ENCODE data around the gene TMEM242. TPM values are rescaled to one million over a fixed set of nuclear protein-coding genes. Genes with fewer than 3 reads are reported as not detected.

The TMEM242 gene
- polyA plus RNA-seq, 2 of the 4 experiments (the other 2 are of a cell fraction): 5.3 to 7.4 TPM

- no peaks in the 10 kb centered on the region for H3K4me1 ChIP-seq
- no peak for FAIRE-seq
- no peak overlapping the region for H3K4me2 ChIP-seq
- ChIA-PET POLR2A (no interaction called here), CTCF (no interaction called here)
- H3K9me3 ChIP-seq: no peaks in the 10 kb centered on the region
- no peak overlapping the region for H3K4me3 ChIP-seq
- no peak for TF ChIP-seq EP300 (IDR thresholded peaks at IDR 0.05)
- peak; percentile 32 for TF ChIP-seq MAFK (IDR thresholded peaks at IDR 0.05; ENCODE audit: partially characterized antibody)
- WGBS (ENCODE audit: missing lambda C conversion rate): 95% methylated on average over 5 of the region's 5 CpGs
- DNase-seq (ENCODE audit: low read depth in 1 of 2, low spot score in 1 of 2): no peak
- no peak overlapping the region for H3K27ac ChIP-seq
- no peak for ATAC-seq
Observed at GRCh38 chr6:157307661-157308060, 15.7 kb downstream of the TMEM242 start.

- ChIA-PET CTCF (no interaction called here), POLR2A (no interaction called here)
- WGBS (ENCODE audit: missing lambda C conversion rate): 86% methylated on average over 9 of the region's 9 CpGs
- TF ChIP-seq FOSL2 (IDR thresholded peaks at IDR 0.05): no peak
- no peak for TF ChIP-seq FOSL2 (CRISPR knock-in tag; IDR thresholded peaks at IDR 0.05)
- TF ChIP-seq NR3C1 (IDR thresholded peaks at IDR 0.05): no peak
- TF ChIP-seq POLR2AphosphoS2 (conservative IDR thresholded peaks at IDR 0.05; ENCODE audit: low read length): no peak
- TF ChIP-seq SMC3 (IDR thresholded peaks at IDR 0.05): no peak
- TF ChIP-seq EP300 (IDR thresholded peaks at IDR 0.05): no peak
- TF ChIP-seq EHF (CRISPR knock-in tag; IDR thresholded peaks at IDR 0.05): no peak
- TF ChIP-seq MAX (IDR thresholded peaks at IDR 0.05): no peak
- TF ChIP-seq KDM5A (IDR thresholded peaks at IDR 0.05): no peak
- no peak for TF ChIP-seq TP53 (CRISPR knock-in tag; IDR thresholded peaks at IDR 0.05)
- TF ChIP-seq, protein P1, sequence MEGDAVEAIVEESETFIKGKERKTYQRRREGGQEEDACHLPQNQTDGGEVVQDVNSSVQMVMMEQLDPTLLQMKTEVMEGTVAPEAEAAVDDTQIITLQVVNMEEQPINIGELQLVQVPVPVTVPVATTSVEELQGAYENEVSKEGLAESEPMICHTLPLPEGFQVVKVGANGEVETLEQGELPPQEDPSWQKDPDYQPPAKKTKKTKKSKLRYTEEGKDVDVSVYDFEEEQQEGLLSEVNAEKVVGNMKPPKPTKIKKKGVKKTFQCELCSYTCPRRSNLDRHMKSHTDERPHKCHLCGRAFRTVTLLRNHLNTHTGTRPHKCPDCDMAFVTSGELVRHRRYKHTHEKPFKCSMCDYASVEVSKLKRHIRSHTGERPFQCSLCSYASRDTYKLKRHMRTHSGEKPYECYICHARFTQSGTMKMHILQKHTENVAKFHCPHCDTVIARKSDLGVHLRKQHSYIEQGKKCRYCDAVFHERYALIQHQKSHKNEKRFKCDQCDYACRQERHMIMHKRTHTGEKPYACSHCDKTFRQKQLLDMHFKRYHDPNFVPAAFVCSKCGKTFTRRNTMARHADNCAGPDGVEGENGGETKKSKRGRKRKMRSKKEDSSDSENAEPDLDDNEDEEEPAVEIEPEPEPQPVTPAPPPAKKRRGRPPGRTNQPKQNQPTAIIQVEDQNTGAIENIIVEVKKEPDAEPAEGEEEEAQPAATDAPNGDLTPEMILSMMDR (IDR thresholded peaks at IDR 0.05): no peak
- TF ChIP-seq ZNF302 (CRISPR knock-in tag; IDR thresholded peaks at IDR 0.05): no peak
- TF ChIP-seq, protein P2, sequence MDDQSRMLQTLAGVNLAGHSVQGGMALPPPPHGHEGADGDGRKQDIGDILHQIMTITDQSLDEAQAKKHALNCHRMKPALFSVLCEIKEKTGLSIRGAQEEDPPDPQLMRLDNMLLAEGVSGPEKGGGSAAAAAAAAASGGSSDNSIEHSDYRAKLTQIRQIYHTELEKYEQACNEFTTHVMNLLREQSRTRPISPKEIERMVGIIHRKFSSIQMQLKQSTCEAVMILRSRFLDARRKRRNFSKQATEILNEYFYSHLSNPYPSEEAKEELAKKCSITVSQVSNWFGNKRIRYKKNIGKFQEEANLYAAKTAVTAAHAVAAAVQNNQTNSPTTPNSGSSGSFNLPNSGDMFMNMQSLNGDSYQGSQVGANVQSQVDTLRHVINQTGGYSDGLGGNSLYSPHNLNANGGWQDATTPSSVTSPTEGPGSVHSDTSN (IDR thresholded peaks at IDR 0.05): no peak
- no peak for TF ChIP-seq HOXA7 (CRISPR knock-in tag; IDR thresholded peaks at IDR 0.05)
- no peak for TF ChIP-seq REST (IDR thresholded peaks at IDR 0.05)
- no peak for TF ChIP-seq CBX2 (IDR thresholded peaks at IDR 0.05; ENCODE audit: borderline replicate concordance, low read depth)
- no peak for TF ChIP-seq CEBPB (IDR thresholded peaks at IDR 0.05)
- DNase-seq (ENCODE audit: low read depth in 1 of 2, low spot score in 1 of 2) (no peak), FAIRE-seq (no peak), ATAC-seq (no peak)
- Histone ChIP-seq H3K4me1 (no peaks in the 10 kb centered on the region), H3K9me3 (no peaks in the 10 kb centered on the region), H3K4me3 (no peak overlapping the region), H3K4me2 (no peak overlapping the region), H3K27ac (no peak overlapping the region)
Observed at GRCh38 chr6:157305670-157306653, 17.4 kb downstream of the TMEM242 start.

Measured in A549 (cell line).